ENCODE measurements around the gene TLK2.

Gene TLK2

DNA sequence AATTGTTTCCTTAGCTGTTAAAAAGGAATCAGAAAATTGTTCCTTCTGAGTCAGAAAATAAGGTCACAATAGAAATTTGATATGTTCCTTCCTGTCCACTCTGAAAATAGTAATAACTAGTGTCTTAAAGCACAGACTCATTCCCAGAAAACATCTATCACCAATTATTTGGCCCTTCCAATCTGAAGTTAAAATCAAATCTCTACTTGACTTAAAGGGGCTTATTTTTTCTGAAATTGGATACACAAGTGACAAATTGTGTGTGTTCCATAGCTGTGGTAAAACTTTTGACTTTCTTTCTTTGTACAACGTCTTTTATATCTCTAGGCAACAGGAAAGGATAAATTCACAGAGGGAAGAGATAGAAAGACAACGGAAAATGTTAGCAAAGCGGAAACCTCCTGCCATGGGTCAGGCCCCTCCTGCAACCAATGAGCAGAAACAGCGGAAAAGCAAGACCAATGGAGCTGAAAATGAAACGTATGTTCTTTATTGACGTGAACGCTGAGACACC is 94.3 kb downstream of the TLK2 start:
- TF ChIP-seq, protein P1, sequence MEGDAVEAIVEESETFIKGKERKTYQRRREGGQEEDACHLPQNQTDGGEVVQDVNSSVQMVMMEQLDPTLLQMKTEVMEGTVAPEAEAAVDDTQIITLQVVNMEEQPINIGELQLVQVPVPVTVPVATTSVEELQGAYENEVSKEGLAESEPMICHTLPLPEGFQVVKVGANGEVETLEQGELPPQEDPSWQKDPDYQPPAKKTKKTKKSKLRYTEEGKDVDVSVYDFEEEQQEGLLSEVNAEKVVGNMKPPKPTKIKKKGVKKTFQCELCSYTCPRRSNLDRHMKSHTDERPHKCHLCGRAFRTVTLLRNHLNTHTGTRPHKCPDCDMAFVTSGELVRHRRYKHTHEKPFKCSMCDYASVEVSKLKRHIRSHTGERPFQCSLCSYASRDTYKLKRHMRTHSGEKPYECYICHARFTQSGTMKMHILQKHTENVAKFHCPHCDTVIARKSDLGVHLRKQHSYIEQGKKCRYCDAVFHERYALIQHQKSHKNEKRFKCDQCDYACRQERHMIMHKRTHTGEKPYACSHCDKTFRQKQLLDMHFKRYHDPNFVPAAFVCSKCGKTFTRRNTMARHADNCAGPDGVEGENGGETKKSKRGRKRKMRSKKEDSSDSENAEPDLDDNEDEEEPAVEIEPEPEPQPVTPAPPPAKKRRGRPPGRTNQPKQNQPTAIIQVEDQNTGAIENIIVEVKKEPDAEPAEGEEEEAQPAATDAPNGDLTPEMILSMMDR (conservative IDR thresholded peaks at IDR 0.05) = no peak
- H3K27ac ChIP-seq = no peak overlapping the region

DNA sequence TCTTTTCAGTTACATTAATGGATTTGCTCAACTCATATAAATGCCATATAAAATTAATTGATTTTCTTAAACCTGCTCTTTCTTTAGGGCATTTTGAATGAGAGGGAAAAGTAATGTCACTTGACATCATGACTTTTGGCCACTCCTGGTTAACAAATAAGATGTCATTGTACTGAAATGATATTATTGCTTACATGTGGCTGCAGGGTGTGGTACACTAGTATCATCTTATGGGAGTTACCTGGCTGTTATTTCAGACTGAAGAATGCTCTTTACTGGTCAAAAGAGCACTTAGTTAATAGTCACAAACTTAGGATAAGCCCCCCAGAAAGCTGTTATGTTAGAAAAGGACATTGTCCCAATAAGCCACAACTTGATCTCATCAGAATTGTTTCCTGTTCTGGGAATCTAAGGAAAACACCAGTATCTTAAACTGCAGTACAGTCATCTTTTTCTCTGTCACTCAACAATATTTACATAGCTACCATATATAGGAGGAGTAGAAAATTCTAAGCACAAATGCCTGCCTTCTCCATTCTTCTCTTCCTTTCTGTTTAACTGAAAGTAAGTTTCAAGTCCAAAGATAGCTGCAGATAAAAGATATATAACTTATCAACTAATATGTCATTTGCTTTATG is 95.0 kb downstream of the TLK2 start:
- TF ChIP-seq, protein P1 (conservative IDR thresholded peaks at IDR 0.05) = no peak
- H3K27ac ChIP-seq = no peak overlapping the region

DNA sequence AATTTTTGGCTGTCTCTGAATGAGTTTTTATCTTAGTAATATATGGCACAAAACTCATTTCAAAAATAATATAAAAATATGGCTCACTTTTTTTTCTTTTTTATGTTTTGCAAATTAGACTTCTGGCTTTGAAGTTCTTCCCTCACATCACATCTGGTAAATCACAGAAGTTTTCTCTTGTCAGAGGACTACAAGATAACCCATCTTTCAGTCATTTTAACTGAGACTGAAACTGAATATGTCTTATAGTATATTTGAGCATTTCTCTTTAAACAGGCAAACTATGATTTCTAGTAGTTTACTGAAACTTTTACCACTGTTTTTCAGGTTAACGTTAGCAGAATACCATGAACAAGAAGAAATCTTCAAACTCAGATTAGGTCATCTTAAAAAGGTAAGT is 97.8 kb downstream of the TLK2 start:
- H3K27ac ChIP-seq = no peak overlapping the region
- TF ChIP-seq, protein P1 (conservative IDR thresholded peaks at IDR 0.05) = no peak

DNA sequence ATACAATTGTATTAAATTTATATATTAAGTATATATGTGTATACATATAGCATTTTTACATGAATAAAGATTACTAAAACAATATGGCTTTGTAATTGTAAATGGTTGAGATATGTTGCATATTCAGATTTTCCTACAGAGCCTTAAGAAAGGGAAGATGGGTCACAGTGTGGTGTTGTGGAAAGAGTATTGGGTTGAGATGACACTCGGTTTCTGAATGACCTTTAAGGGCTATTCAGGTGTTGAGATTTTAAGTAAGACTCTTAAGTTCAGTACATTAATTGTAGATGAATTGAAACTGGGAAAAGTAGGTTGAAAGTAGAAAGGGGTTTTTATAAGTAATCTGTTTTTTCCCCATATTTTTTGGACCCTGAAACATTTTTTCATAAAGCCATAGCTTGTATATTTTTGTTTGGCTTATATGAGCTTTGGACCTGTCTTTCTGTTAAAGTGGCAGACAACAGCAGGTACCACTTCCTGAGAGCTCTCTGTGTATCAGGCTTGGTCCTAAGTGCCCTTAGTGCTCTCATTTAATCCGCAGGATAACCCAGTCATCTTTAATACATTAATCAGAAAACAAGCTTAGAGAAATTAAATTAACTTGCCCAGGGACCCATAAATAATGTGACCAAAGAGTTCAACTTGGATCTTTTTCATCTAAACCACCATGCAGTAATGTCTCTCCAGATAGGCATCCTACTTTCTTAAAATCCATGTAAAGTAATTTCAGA is 100.3 kb downstream of the TLK2 start:
- TF ChIP-seq, protein P1 (conservative IDR thresholded peaks at IDR 0.05) = no peak
- H3K27ac ChIP-seq = no peak overlapping the region

- TF ChIP-seq, protein P1 (conservative IDR thresholded peaks at IDR 0.05) = no peak
- H3K27ac ChIP-seq = no peak overlapping the region
Observed at GRCh38 chr17:62580947-62581346, 102.3 kb downstream of the TLK2 start.

GRCh38 chr17:62581764-62582163 is 103.1 kb downstream of the TLK2 start:
- TF ChIP-seq, protein P1 (conservative IDR thresholded peaks at IDR 0.05) = no peak
- H3K27ac ChIP-seq = no peak overlapping the region

- H3K27ac ChIP-seq = no peak overlapping the region
- TF ChIP-seq, protein P1 (conservative IDR thresholded peaks at IDR 0.05) = no peak
Observed at GRCh38 chr17:62587554-62587953, 108.9 kb downstream of the TLK2 start.

Data from VCaP (cell line).